Activated CD4-positive, alpha-beta memory T cell treated with anti-CD3 and anti-CD28 coated beads for 36 hours (primary cell): Measurements from ENCODE around the gene HOXA6. TPM values are rescaled to one million over a fixed set of nuclear protein-coding genes. Genes with fewer than 3 reads are reported as not detected.

ENCODE experiments used
- CTCF ChIA-PET: fragments of 350-600 bp; sonication (Branson Sonifier 250); formaldehyde crosslinking; loops from one replicate; lab custom pipeline; 2021; ENCODE audit warnings: antibody characterized with exemption, inconsistent platforms; lab: Charles Lee
- POLR2A ChIA-PET: fragments of 350-600 bp; sonication (Branson Sonifier 250); formaldehyde crosslinking; loops from one replicate; lab custom pipeline; 2021; ENCODE audit warnings: antibody characterized with exemption; lab: Charles Lee
- DNase-seq: peaks from one replicate; pipeline ENCODE4 v3.0.0-alpha.2; 2020
- H3K27ac Mint-ChIP-seq: one replicate; pipeline ENCODE4 v1.8.0; 2021; ENCODE audit warnings: mixed read lengths
- H3K27me3 Mint-ChIP-seq: one replicate; pipeline ENCODE4 v1.8.0; 2021; ENCODE audit warnings: mixed read lengths
- H3K36me3 Mint-ChIP-seq: one replicate; pipeline ENCODE4 v1.8.0; 2021; ENCODE audit warnings: mixed read lengths
- H3K4me1 Mint-ChIP-seq: one replicate; pipeline ENCODE4 v1.8.0; 2021; ENCODE audit warnings: low read depth, mixed read lengths
- H3K4me3 Mint-ChIP-seq: one replicate; pipeline ENCODE4 v1.8.0; 2021; ENCODE audit warnings: mild to moderate bottlenecking, mixed read lengths
- H3K9me3 Mint-ChIP-seq: one replicate; pipeline ENCODE4 v1.8.0; 2021; ENCODE audit warnings: mixed read lengths
- intact Hi-C: fragments of 100-400 bp; cut with micrococcal nuclease; formaldehyde crosslinking; loops from one replicate; pipeline ENCODE4 v1.15.1; 2023
- total RNA-seq, 2 experiments: library from RNA; stranded (reverse); gene quantifications; one replicate each; pipeline ENCODE4 v1.2.3, GENCODE V29; 2021

The HOXA6 gene
- total RNA-seq, 2 experiments from 2014 or later: not detected

DNA sequence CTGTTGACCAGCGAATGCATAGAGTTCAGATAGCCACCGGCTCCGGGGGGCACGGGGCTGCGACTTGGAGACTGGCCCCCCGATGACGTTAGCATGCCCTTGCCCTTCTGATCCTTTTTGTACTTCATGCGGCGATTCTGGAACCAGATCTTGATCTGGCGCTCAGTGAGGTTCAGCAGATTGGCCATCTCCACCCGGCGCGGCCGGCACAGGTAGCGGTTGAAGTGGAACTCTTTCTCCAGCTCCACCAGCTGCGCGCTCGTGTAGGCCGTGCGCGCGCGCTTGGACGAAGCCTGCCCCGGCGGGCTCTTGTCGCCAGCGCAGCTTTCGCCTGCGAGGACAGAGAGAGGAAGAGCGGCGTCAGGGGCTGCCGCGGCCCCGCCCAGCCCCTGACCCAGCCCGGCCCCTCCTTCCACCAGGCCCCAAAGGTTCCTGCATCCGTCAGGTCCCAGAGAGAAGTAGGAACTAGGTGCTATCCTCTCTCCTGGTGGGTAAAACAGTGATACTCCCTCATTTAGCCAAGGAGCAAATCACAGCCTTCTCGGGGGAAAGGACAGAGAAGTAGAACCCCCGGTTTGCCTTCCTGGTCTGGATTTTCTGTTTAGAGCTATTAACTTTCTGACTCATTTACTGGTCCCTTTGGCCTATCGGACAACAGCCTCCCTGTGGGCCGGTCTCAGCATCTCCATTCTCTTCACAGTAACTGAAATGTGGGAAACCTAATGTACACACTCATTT, 39.0 kb downstream of the HOXA6 start:
- peaks cover 12% of the 10 kb centered on the region for H3K27me3 Mint-ChIP-seq
- no peaks in the 10 kb centered on the region for H3K9me3 Mint-ChIP-seq
- H3K27ac Mint-ChIP-seq: no peak overlapping the region

DNA sequence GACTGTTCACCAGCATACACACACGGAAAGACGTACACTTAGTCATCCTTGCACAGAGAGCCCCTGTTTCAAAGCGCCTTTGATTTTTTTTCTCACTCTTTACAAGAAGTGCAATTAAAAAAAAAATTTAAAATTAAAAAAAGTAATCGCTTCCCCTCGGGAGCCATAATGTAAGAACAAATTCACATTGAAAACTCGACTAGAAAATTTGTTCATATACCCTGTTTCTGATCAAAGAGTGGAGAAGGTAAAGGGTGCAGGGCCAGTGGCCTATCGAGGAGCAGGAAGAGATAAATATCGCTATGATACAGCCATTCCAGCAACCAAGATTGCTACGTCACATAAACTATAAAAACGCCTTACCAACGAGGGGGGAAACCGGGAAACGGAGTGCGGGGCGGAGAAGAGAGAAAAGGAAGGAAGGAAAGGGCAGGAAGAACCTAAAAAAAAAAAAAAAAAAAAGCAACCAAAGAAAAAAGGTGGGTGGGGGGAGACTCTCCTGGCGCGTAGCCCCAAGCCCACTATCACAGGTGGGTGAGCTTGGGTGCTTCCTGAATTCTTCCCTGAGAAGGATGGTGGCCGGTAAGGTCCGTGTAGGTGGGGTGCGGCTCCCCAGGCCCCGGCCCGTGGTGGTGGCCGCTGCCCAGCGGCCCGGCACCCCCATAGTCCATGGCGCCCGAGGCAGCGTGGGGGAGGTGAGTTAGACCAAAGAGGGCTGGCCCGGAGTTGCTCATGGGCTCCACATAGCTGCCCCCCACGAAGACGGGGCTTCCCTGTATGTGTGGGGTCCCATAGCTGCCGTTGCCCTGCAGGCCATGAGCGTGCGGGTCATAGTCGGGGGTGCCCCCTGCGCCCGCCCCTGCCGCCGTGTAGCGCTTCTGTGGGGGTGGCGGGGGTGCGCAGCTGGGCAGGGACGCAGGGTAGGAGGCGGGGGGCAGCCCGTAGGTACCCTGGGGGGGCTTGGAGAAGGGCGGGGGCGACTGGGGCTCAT, 39.9 kb downstream of the HOXA6 start:
- ChIA-PET CTCF (no interaction called here), POLR2A (no interaction called here)
- Mint-ChIP-seq H3K4me3 (no peak overlapping the region), H3K4me1 (peaks cover 9% of the 10 kb centered on the region), H3K27me3 (peaks cover 21% of the 10 kb centered on the region), H3K9me3 (no peaks in the 10 kb centered on the region), H3K36me3 (peaks cover 2% of the 10 kb centered on the region), H3K27ac (no peak overlapping the region)
- intact Hi-C loops: no loop called here
- DNase-seq: no peak

More for the DNA sequence above, 39.0 kb downstream of the HOXA6 start:
- peaks cover 2% of the 10 kb centered on the region for H3K36me3 Mint-ChIP-seq
- intact Hi-C loops: no loop called here
- no peak overlapping the region for H3K4me3 Mint-ChIP-seq
- CTCF ChIA-PET: no interaction called here
- POLR2A ChIA-PET: no interaction called here
- DNase-seq: no peak
- peaks cover 4% of the 10 kb centered on the region for H3K4me1 Mint-ChIP-seq

DNA sequence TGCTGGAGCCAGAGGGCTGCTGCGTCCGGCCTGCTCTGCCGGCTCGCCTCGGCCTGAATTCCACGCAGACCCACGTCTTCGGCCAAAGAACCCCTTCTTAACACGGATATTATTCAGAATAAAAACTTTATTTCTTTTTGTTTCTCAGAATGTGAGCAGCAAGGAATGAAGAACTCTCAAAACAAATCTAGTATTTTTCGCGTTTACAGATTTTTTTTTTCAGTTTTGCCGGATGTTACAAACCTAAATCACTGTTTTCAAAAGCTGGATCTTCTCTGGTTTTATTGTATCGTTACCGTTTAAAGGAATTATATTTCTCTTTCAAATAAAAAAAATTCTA, 40.7 kb downstream of the HOXA6 start:
- intact Hi-C loops: no loop called here
- H3K9me3 Mint-ChIP-seq: no peaks in the 10 kb centered on the region
- ChIA-PET POLR2A (no interaction called here), CTCF (no interaction called here)
- H3K27ac Mint-ChIP-seq: no peak overlapping the region
- peaks cover 15% of the 10 kb centered on the region for H3K4me1 Mint-ChIP-seq
- H3K27me3 Mint-ChIP-seq: peaks cover 26% of the 10 kb centered on the region
- no peak for DNase-seq
- H3K4me3 Mint-ChIP-seq: no peak overlapping the region
- H3K36me3 Mint-ChIP-seq: peaks cover 2% of the 10 kb centered on the region

DNA sequence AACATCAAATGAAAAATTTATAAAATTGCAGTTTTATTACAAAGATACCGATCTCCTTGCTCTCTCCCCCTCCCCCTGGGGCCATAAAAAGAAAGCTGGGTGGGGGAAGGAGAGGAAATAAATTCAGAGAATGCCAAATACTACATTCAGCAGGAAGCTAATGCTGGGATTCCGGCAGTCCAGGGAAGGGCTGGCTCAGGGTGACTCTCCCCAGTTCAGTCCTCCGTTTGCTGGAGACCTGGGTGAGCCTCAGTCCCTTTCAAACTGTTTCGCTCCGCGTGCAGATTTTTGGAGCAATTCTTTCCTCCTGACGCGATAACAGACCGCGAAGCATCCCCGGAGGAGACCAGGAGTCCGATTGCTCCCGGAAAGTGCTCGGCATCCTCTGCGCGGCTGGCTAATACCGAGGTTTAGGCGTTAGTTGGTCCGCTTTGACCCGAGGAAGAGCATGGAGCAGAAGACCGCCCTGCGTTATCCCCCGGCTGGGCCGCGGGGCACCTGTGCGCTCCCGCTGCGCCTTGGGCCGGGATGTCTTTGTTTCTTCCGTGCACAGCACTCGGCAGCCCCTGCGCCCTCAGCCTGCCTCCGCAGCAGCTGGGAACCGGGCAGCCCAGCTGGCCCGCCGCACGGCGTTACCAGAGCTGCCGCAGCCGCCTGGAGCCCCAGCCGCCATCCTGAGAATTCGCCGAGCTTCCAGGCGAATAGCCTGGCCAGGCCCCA, 41.2 kb downstream of the HOXA6 start:
- Mint-ChIP-seq H3K4me3 (no peak overlapping the region), H3K36me3 (peaks cover 6% of the 10 kb centered on the region), H3K27me3 (peaks cover 30% of the 10 kb centered on the region), H3K4me1 (peaks cover 19% of the 10 kb centered on the region), H3K27ac (no peak overlapping the region), H3K9me3 (no peaks in the 10 kb centered on the region)
- intact Hi-C loops: no loop called here
- DNase-seq: no peak
- POLR2A ChIA-PET: no interaction called here
- CTCF ChIA-PET: no interaction called here

DNA sequence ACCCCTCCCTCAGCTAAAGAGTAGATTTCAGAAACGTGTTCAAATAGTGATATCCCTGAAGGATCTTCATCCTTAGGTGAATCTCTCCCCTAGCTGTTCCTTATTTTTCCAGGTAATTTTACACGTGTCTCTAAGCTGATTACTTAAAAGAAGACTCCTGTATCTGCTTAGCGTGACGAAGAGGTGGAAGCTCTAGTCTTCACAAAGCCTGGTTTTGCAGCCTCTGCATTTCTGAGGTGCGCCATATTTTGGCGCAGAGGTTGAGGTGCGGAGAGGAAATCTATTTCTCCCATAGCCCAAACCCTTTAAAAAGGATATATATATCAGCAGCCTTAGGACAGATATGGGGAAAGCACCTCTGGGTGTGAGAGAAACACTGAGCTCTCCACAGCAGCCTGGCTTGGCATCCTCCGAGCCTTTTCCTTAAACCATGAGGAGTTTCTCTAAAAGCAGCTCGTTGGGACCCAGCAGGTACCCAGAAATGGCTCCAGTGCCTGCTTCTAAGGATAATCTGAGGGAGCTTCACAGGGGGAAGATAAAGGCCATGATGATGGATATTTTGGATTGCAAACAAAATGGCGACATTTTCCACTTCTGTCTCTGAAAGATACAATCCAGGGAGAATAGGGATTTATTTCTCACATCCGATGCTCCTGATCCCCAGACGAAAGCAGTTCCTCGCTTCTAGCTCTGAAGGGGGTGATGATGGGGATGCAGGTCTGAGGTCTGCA, 42.1 kb downstream of the HOXA6 start:
- Mint-ChIP-seq H3K36me3 (peaks cover 8% of the 10 kb centered on the region), H3K27ac (no peak overlapping the region), H3K4me3 (no peak overlapping the region), H3K4me1 (peaks cover 19% of the 10 kb centered on the region), H3K27me3 (peaks cover 35% of the 10 kb centered on the region), H3K9me3 (no peaks in the 10 kb centered on the region)
- ChIA-PET POLR2A (no interaction called here), CTCF (no interaction called here)
- DNase-seq: no peak
- intact Hi-C loops: no loop called here

DNA sequence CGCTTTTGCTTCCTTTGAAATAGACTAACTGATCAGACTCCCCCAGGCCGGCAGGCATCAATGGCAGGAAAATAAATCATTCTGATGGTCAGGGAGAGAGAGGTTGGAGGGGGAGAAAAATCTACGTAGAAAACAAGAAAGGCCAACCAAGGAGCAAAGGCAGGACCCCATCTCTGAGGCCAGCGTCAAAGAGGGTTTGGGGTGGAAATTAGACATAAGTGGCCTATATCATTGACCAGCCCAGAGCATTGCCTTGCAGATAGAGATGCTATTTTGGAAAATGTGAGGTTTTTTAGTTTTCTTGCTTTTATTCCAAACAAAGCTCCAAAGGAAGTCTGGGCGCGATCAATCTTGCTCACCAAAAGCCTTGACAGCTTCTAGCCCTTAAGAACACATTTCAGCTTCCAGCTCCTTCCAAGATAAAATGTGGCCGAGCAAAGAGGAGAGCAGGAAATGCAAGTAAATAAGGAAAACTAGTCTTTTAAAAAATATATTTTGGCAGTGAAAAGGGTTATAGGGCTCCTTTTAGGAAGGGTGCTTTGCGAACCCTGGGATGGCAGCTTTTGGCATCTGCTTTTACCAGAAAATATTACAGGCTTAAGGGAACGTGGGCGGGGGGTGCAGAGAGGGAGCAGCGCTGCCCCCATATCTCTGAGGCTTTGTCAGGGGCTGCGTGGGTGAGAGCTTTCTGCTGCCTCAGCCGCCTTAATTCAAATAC, 43.1 kb downstream of the HOXA6 start:
- Mint-ChIP-seq H3K36me3 (peaks cover 11% of the 10 kb centered on the region), H3K4me3 (no peak overlapping the region), H3K4me1 (peaks cover 19% of the 10 kb centered on the region), H3K27ac (no peak overlapping the region), H3K9me3 (no peaks in the 10 kb centered on the region), H3K27me3 (peaks cover 39% of the 10 kb centered on the region)
- CTCF ChIA-PET: no interaction called here
- DNase-seq: no peak
- intact Hi-C loops: no loop called here
- POLR2A ChIA-PET: no interaction called here

DNA sequence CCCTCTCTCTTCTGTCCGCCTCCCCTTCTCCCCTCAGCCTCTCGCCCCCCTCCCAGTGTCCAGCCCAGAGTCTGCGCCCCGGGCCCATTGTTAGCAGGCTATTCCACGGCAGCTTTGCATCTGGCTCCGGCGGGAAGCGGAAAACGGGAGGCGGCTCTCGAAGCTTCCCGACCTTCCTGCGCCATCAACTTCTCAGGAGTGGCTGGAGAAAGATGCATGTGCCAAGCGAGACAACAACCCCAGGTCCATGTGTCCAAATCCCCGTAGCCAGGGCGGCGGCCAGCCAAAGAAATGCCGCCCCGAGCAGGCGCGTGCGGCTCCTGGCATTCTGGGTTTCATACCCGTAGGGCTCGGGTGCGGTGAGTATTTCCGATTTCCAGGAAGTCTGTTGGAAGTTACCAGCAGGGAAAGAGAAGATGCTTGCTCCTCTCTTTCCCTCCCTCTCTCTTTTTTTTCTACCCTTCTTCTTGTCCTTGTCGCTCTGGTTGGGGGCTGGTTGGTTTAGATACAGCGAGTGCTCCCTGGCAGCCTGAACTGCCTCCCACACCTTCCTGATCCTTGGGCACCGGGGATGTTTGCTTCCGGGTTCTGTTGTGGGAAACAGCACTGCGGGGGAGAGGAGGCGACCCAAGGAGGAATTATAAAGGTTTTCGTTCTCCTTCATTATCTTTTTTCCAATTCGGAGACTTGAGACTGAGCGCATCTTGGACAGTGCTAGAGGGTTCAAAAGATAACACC, 43.9 kb downstream of the HOXA6 start:
- intact Hi-C loops: no loop called here
- peaks cover 20% of the 10 kb centered on the region for H3K4me1 Mint-ChIP-seq
- ChIA-PET CTCF (no interaction called here), POLR2A (no interaction called here)
- no peaks in the 10 kb centered on the region for H3K9me3 Mint-ChIP-seq
- no peak overlapping the region for H3K4me3 Mint-ChIP-seq
- peaks cover 12% of the 10 kb centered on the region for H3K36me3 Mint-ChIP-seq
- no peak overlapping the region for H3K27ac Mint-ChIP-seq
- peaks cover 43% of the 10 kb centered on the region for H3K27me3 Mint-ChIP-seq
- DNase-seq: no peak

DNA sequence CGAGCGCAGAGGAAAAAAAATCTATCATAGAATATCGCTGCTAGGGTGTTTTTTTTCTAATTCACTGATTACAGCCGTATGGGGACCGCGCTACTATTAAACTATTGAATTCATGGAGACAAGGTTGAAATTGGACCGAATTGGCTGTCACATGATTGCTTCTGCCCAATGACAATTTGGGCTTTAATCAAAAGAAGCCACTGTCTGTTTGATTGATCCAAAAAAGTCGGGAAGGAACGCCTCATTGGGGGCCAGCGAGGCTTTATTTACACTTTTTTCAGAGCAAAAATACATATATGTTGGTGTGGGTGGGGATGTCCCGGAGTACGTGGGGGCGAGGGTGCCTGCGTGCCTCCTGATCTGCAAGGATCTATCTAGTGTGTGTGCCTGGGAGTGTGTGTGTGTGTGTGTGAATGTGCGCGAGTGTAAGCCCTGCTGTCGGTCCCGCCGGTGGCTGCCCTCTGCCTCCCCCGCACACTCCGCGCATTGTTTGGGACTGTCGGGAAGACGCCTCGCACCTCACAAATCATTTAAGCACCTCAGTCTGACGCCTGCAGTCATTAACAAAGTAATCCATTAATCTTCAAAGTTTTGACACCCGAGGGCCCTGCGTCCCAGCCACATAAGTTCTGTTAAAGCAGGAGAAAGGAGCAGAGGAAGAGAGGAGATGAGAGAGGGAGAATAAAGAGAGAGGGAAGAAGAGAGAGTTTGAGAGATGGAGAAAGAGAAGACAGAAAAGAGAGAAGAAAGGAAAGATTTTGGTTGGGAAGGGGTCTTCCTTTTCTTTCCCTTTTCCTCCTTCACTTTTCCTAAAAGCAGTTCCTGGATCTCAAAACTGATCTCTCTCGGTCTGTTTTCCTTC, 44.8 kb downstream of the HOXA6 start, which contains the start of gene HOXA2:
TSS of gene HOXA2 (minus strand) at position 103 of the 862 bp plus-strand sequence. CDS start 183 bp downstream, outside the sequence.
- Mint-ChIP-seq H3K4me1 (peaks cover 23% of the 10 kb centered on the region), H3K27me3 (peaks cover 45% of the 10 kb centered on the region), H3K36me3 (peaks cover 12% of the 10 kb centered on the region), H3K27ac (no peak within 1 kb of the TSS), H3K4me3 (no peak within 1 kb of the TSS), H3K9me3 (no peaks in the 10 kb centered on the region)
- DNase-seq: no peak
- POLR2A ChIA-PET: no interaction called here
- intact Hi-C loops: no loop called here
- CTCF ChIA-PET: no interaction called here

DNA sequence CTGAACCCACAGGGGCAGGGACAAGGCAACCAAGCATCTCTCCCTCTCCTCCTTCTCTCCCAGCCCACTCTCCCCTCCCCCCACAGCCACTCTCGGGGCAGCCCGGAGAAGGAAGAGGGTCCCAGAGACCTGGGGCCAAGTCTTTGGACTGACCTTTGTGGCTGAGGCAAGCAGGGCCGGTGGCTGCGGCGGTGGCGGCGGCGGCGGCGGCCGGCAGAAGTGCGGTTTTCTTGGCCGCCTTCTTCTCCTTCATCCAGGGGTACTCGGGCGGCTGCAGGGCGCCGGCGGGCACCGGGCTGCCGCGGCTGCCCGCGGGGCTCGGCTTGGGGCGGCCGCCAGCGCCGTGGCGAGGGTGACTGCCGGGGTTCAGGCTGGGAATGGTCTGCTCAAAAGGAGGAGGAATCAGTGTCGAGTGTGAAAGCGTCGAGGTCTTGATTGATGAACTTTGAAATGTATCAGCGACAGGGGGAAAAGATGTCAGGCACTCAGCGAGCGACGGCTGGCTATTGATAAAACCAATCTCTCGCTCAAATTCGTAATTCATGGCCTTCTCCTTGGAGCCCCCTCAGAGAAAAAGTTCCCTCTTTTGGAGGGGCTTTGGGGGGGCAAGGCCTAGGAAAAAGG, 45.5 kb downstream of the HOXA6 start:
- intact Hi-C loops: no loop called here
- H3K9me3 Mint-ChIP-seq: no peaks in the 10 kb centered on the region
- H3K36me3 Mint-ChIP-seq: peaks cover 12% of the 10 kb centered on the region
- H3K4me1 Mint-ChIP-seq: peaks cover 29% of the 10 kb centered on the region
- no peak overlapping the region for H3K4me3 Mint-ChIP-seq
- DNase-seq: no peak
- POLR2A ChIA-PET: no interaction called here
- peaks cover 50% of the 10 kb centered on the region for H3K27me3 Mint-ChIP-seq
- H3K27ac Mint-ChIP-seq: no peak overlapping the region
- CTCF ChIA-PET: no interaction called here
